HG02885 (cell line): ENCODE measurements around the gene ZFHX3.
"Not testable (repeated sequence)": the region's sequence is repeated elsewhere in the genome, so short reads cannot be mapped to it uniquely, and the experiment has no call there.

Source experiments
- ATAC-seq: cut with Tn5 transposase; IDR thresholded peaks from one replicate; pipeline ENCODE4 v1.9.1; 2021; ENCODE audit warnings: mild to moderate bottlenecking; ENCODE audit not compliant: unreplicated experiment, poor library complexity

Gene ZFHX3

DNA sequence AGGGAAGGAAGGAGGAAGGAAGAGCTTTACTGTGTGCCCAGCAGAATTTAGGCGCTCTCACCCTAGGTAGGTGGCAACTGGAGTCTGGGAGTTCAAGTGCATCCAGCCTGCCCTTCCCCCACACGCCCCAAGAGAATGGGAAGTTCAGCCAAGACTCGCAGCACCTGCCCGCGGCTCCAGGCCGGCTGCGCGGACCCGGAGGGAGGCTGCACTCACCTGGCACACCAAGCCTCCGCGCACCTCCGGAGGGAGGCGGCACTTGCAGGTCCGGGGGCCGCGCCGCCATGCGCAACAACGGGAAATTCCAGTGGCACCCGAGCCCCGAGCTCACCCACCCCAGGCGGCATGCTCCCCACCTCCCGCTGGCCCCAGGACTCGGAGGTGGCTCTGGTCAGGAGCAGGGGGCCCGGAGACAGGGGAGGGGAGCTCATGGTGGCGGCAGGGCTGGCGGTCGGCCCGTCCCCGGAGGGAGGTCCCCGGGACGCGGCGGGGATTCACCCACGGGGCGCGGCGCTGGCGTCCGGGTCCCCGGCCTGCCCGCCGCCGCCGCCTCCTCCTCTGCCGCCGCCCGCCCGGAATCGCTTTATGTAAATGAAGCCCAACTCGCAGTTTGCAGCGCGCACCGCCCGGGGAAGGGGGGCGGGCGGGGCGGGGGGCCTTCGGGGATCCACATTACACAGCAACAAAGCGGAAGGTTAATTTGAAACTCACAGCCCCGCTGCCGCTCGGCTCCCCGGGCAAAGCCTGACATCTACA lies at the start of gene ZFHX3:
Gene ZFHX3 (minus strand): TSS at position 593 of the 756 bp plus-strand sequence. CDS start 87,983 bp downstream, outside the sequence.
- peak; percentile 83 for ATAC-seq

- ATAC-seq = no peak
Measured at GRCh38 chr16:73096510-73096909, 48.6 kb upstream of the ZFHX3 start.

- ATAC-seq = no peak
Measured at GRCh38 chr16:73095885-73096421, 48.0 kb upstream of the ZFHX3 start.

DNA sequence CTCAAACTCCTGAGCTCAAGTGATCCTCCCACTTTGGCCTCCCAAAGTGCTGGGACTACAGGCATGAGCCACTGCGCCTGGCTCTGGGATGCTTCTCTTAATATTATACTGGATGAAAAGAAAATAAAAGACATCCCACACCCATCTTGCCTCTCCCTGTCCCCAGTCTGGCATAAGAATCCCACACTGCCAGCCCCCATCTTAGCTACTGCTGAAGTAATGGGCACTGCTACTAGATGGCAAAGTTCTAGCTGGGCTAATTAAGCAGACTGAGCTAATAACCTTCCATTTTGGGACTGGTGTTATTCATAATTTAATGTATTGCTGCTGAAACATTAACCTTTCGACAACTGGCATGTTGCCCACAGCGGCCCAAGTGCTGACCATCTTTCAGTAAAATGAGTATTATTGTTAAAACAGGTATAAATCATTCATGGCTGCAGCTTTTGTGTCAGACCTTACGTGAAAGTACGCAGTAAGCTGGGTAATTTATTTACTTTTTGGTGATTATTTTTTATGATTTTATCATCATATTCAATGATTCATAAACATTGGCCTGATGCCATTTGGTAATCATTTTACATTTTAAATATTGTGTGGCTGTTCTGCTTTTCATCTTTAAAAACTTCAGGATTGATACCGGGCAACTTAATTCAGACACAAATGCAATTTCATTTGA lies 47.4 kb upstream of the ZFHX3 start:
- no peak for ATAC-seq

DNA sequence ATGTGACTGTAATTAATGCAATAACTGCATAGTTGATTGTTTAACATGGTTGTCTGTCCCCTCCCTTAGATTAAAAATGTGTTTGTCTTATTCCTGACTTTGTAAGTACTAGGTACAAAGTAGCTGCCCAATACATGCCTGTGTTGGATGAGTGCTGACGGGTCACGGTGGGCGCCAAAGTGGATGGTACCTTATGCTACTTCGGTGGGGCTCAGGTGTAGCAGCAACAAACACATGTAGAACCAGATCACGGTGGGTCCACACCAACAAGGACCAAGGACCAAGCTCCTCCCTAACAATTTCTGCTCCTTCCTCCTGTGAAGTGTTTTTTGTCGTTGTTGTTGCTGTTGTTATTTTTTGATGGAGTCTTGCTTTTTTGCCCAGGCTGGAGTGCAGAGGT lies 46.4 kb upstream of the ZFHX3 start:
- ATAC-seq = no peak

DNA sequence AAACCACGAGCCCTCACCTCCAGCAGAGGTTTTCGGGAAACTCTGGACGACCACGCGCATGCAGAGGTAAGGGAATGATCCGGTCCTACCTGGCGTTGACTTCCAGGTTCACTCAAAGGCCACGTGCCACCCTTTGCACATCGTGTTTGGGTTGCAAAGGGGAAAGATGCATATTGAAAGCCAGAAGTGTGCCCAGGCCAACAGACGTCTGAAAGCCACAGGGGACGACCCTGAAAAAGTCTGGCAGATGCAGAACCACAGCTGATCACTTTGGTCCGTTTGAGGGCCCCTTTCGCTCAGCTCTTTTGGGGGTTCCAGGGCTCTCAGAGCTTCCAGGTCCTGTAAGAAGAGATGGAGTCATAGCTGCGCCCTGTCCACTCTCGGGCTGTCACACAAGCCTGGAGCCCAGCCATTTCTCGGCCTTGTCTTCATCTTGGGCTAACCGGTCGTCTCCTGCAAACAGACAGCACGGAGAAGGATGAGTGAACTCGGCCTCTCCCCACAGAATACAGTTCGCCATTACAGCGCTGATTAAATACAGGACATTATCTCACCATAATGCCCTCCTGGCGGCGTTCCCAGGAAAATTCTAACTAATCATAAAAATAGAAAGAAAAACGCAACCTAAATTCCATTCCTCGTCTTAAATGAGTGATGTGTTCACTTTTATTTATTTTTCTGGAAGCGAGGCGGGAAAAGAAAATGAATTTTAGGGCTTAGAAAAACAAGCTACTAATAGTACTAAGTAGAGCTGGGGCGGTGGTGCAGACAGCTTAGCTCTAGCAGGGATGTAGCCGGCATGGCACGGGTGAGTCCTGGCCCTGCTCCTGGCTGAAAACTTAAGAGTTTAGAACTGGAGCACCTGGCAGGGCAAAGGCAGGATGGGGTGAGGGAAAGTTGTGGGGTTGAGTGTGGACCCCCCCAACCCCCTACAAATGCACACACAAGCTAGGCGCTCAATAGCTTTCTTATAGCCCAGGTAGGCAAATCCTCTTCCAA lies 45.5 kb upstream of the ZFHX3 start:
- ATAC-seq = no peak

- no peak for ATAC-seq
Measured at GRCh38 chr16:73092236-73092781, 44.4 kb upstream of the ZFHX3 start.

GRCh38 chr16:73091174-73091573 lies 43.2 kb upstream of the ZFHX3 start:
- ATAC-seq = no peak

DNA sequence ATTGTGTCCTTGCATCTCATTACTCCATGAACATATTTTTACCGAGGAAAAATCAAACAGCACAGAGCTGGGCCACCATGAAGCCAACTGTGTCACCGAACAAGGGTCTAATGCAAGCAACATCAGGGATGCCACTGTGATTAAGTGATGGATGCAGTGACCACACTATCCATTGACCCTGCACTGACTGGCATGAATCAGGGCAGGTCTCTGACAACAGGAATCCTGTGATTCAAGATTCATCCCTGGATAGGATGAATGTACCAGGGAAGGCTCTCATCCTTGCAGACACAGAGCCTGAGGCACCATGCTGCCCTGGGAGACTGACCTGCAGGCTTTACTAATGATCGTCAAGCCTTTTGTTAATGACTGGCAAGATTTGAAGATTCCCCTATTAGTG lies 41.5 kb upstream of the ZFHX3 start:
- no peak for ATAC-seq

GRCh38 chr16:73086108-73086507 lies 38.2 kb upstream of the ZFHX3 start:
- ATAC-seq = no peak

- no peak for ATAC-seq
Measured at GRCh38 chr16:73083271-73083670, 35.3 kb upstream of the ZFHX3 start.

DNA sequence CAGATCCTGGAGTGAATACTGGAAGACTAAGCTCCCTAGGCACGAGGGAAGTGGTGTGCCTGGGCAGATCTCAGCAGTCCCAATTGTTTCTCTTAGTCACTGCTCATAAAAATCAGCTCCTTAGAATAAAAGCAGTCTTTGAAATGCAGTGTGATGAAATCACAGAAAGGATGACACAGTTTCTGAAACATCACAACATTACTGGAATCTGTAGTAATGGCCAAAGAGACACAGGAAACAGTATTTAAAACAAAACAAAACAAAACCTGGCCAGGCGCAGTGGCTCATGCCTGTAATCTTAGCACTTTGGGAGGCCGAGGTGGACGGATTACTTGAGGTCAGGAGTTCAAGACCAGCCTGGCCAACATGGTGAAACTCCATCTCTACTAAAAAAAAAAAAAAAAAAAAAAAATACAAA lies 34.7 kb upstream of the ZFHX3 start:
- ATAC-seq = not testable (repeated sequence)

- ATAC-seq = no peak
Measured at GRCh38 chr16:73080931-73081330, 33.0 kb upstream of the ZFHX3 start.

GRCh38 chr16:73076324-73076810 lies 28.4 kb upstream of the ZFHX3 start:
- no peak for ATAC-seq

DNA sequence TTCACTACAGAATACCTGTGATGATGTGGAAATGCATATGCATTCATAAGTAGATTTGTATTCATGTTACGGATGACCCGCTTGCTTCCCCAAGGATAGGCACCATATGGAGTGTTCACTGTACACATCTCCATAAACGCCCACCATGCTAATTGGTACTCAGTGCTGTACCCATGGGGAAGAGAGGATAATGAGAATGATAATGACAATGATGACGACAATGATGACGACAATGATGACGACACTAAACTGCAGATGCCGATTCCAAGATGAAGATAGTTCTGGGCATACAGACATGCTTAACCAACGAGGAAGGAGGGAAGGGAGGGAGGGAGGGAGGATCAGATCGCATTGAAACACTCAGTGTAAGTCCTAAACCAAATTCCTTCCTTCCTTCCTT lies 26.5 kb upstream of the ZFHX3 start:
- no peak for ATAC-seq

- ATAC-seq = not testable (repeated sequence)
Measured at GRCh38 chr16:73072051-73072450, 24.1 kb upstream of the ZFHX3 start.

GRCh38 chr16:73071131-73071940 lies 23.4 kb upstream of the ZFHX3 start:
- ATAC-seq = no peak

- no peak for ATAC-seq
Measured at GRCh38 chr16:73069581-73070262, 21.8 kb upstream of the ZFHX3 start.
